Skin of body (tissue), 3 donors: ENCODE data around the gene ADIPOR1. TPM values are rescaled to one million over a fixed set of nuclear protein-coding genes. Genes with fewer than 3 reads are reported as not detected.
"Not testable (repeated sequence)": the region's sequence is repeated elsewhere in the genome, so short reads cannot be mapped to it uniquely, and the experiment has no call there.

Experiments
- DNase-seq: peaks from one replicate; lab custom pipeline; 2025; lab: John Stamatoyannopoulos, UW
- small RNA-seq: library from RNA; depleted of rRNA; stranded (forward); fragments of <200 nt; gene quantifications from one replicate; pipeline ENCODE3, GENCODE V24; 2014; ENCODE audit warnings: low replicate concordance
- total RNA-seq: library from RNA; depleted of rRNA; stranded (reverse); fragments of >200 nt; gene quantifications from one replicate; pipeline ENCODE4 v1.2.3, GENCODE V29; 2014

Gene ADIPOR1
- total RNA-seq, 1 donor from 2014 or later, result 95.8 TPM

DNA sequence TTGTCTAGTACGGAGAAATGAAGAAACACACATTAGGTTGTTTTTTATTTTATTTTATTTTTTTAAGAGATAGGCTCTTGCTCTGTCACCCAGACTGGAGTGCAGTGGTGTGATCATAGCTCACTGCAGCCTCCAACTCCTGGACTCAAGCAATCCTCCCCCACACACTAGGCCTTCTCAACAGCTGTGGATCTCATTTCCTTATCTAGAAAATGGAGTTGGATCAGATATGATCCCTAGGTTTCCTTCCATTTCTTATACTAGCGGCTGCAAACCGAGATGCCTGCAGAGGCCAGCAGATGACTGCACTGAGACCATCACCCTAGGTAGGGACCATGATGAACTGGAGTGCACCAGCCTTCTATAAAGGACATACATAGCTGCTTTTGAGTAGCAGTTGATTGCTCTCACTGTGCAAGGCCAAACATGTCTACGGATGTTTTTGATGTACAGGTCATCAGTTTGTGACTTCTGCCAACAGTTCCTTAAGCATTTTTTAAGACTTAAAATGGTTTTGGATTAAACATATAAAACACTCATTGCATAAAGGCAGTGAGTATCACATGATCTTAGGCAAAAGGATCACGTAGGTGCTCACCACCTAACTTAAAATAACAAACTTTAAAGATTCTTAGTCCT, 19.7 kb downstream of the ADIPOR1 start:
- no peak for DNase-seq

DNA sequence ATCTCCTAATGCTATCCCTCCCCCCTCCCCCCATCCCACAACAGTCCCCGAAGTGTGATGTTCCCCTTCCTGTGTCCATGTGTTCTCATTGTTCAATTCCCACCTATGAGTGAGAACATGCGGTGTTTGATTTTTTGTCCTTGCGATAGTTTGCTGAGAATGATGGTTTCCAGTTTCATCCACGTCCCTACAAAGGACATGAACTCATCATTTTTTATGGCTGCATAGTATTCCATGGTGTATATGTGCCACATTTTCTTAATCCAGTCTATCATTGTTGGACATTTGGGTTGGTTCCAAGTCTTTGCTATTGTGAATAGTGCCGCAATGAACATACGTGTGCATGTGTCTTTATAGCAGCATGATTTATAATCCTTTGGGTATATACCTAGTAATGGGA, 21.7 kb downstream of the ADIPOR1 start:
- DNase-seq, result not testable (repeated sequence)

DNA sequence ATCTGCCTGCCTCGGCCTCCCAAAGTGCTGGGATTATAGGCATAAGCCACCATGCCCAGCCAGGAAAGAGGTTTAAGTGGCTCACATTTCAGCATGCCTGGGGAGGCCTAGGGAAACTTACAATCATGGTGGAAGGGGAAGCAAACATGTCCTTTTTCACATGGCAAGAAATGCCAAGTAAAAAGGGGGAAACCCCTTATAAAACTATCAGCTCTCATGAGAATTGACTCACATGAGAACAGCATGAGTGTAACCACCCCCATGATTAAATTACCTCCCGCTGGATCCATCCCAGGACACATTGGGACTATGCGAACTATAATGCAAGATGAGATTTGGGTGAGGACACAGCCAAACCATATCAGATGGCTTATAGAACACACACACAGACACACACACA, 22.3 kb downstream of the ADIPOR1 start:
- no peak for DNase-seq

DNA sequence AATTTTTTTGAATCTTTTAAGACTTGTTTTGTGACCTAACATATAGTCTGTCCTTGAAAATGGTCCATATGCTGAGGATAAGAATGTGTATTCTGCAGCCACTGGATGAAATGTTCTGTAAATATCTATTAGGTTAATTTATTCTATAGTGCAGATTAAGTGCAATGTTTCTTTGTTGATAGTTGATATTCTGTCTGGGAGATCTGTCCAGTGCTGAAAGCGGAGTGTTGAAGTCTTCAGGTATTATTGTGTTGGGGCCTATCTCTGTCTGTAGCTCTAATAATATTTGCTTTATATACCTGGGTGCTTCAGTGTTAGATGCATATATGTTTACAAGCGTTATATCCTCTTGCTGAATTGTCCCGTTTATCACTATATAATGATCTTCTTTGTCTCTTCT, 23.4 kb downstream of the ADIPOR1 start:
- DNase-seq, result no peak

DNA sequence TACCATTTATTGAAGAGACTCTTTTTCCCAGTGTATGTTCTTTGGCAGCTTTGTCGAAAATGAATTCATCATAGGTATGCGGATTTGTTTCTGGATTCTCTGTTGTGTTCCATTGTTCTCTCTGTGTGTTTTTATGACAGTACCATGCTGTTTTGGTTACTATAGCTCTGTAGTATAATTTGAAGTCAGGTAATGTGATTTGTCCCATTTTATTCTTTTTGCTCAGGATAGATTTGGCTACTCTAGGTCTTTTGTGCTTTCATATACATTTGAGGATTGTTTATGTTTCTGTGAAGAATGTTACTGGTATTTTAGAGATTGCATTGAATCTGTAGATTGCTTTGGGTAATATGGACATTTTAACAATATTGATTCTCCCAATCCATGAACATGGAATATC, 25.6 kb downstream of the ADIPOR1 start:
- DNase-seq, result no peak

DNA sequence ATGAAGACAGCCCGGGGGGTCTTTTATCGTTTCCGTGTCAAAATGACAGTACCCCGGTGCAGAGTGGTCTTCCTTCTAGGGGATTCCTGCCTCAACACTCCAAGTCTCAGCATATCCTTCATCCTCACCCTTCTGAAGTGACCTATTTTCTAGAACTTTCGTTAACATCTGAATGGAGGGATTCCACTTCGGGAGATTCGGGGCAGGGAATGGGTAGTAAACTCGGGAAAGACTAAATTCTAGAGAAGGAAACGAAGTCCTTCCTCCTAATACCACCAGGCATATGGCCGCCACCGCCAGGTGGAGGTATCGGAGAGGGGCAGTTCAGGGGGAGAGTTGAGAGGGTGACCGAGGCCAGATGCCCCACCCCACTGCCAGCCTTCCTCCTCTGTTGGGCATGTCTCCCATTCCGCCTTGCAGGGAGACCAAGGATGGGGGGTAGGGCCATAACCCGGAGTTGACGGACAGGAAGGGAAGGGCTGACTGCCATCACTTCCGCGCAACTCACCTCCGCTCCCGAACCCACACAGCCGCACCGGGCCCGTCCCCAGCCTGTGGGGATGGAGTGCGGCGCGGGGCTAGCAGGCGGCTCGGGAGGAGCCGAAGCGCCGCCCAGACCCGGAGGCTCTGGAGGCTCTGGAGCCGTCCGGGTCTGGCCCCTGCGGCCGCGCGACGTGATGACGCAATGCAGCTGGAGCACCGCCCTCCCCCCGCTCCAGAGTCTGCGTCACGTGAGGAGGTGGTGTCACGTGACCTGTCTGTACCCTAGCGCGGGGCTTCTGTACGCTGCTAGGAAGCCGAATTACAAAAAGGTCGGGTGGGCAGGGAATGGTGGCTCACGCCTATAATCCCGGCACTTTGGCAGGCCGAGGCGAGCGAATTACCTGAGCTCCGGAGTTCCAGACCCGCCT, 31.3 kb downstream of the ADIPOR1 start, which contains the start of gene KLHL12:
KLHL12 (minus strand) TSS at position 654 of the 911 bp plus-strand sequence. CDS start 2,072 bp downstream, outside the sequence.
- peak; percentile 96 for DNase-seq

DNA sequence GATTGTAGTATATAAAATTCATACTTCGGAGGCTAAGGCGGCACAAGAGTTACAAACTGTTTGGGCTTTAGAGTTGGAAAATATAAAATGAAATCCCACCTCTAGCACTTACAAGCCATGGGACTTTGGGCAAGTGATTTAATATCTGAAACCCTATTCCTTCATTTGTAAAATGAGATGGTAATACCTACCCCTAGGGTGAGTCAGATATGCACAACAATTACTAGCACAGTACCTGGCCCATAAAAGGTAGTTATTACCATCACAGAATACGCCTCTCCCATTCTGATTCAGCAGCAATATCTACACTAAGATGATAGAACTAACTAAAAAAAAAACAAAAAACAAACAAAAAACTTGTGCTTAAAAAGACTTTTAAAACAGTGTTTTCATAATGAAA, 34.6 kb downstream of the ADIPOR1 start:
- DNase-seq, result no peak

DNA sequence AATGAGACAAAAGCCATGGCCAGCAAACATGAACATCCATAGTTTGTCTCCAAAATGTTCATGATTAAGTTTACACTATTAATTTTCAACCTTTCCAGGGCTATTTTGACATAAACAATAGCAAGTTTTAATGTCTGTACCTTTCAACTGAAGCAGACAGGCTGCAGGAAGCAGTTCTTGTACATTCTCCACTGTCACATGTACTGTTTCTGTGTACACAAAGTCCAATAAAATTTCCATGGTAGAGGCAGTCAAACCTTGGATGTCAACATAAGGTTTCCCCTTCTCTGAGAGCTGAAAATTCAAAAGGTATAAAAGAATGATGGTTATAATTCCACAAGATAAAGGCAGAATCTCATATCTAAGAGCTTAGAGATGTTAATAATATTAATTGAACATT, 38.5 kb downstream of the ADIPOR1 start:
- no peak for DNase-seq

DNA sequence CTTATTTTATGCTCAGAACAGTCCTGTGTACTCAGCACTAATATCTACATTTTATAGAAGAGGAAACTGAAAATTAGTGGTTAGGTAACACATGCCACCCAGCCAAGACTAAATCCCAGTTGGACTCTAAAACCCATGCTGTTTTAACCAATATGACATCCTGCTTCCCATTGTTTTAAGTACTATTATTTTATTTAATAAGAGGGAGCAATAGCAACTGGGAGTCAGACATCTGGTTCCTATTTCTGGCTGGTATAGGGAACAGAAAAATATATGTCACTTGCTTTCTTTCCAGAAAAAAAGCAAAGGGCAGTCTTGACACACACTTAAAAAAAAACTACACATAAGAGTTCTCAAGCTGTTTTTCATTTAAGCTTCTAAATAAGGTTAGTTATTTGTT, 43.0 kb downstream of the ADIPOR1 start:
- DNase-seq, result peak; percentile 33

DNA sequence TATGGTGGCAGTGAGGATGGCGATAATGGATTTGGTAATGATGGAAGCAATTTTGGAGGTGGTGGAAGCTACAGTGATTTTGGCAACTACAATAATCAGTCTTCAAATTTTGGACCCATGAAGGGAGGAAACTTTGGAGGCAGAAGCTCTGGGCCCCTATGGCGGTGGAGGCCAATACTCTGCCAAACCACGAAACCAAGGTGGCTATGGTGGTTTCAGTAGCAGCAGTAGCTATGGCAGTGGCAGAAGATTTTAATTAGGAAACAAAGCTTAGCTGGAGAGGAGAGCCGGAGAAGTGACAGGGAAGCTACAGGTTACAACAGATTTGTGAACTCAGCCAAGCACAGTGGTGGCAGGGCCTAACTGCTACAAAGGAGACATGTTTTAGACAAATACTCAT, 45.6 kb downstream of the ADIPOR1 start:
- DNase-seq, result not testable (repeated sequence)

DNA sequence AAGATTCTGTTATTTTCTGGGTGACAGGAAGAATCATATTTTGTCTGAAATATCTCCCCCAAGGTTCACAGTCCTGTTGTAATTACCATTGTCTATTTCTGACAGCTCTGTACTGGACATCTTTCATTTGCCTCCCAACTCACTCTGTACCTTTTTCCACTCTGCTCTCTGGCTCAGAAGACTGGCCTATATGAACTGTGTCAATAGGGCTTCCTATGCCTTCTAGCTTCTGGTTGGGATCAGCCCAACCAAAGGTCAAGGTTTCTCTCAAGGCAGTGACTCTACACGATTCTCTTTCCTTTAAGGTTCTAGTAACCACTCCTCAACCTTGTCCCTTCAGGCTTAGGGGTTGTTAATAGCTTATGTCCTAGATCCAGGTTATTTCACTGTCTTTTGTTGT, 48.6 kb downstream of the ADIPOR1 start:
- DNase-seq, result no peak

DNA sequence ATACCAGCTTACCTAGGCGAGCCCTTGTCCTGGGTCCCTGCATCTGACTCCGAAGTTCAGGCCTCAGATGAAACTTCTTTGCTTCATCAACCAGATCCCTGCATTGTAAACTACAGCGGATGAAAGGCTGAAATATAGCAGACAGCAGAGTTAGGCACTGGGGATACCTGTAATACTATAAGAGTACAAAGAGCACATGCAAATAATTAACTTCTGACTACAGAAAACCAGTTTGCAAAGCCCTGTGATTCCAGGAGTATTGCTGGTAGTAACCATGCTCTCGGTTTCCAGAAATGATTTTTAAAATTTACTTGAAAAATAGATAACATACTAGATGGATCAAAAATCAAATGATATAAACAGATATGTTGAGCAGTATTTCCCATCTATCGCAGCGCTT, 49.1 kb downstream of the ADIPOR1 start:
- no peak for DNase-seq

DNA sequence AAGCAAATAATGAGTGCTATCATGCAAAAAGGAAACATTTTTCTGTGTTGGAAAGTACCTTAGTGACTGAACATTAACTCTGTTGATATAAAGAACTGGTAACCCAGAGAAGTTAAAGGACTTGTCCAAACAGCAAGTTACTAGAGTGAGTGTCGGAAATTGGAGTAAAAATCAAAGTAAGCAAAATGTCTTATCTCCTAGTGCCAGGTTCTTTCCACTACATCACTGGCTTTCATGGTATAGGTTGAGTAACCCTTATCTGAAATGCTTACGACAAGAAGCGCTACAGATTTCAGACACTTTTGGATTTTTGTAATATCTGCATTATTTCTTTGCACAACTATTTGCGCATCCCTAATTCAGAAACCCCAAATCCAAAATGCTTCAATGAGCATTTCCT, 52.8 kb downstream of the ADIPOR1 start:
- DNase-seq, result no peak

DNA sequence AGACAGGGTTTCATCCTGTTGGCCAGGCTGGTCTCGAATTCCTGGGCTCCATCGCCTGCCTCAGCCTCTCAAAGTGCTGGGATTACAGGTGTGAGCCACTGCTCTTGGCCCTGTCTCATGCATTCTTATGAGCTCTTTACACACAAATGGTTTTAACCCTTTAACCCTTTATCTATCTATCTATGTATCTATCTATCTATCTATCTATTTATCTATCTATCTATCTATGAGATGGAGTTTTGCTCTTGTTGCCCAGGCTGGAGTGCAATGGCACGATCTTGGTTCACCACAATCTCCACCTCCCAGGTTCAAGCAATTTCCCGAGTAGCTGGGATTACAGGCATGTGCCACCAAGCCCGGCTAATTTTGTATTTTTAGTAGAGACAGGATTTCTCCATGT, 54.3 kb downstream of the ADIPOR1 start:
- DNase-seq, result not testable (repeated sequence)

DNA sequence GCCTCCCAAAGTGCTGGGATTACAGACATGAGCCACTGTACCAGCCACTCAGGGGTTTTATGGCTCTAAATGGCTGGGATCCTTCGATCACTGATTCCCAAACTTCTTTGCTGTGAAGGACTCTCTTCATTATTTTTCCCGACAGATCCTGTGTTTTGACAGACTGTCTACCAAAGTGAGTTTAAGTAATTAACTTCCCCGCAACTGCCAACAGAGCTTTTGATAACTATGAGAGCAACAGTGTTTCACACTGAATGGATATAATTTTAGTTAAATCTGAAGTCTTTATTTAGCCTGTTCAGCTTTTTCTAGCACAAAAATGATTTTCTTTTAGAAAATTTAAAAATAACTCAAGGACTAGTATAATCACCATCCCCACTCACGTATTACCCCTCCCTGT, 56.6 kb downstream of the ADIPOR1 start:
- no peak for DNase-seq

DNA sequence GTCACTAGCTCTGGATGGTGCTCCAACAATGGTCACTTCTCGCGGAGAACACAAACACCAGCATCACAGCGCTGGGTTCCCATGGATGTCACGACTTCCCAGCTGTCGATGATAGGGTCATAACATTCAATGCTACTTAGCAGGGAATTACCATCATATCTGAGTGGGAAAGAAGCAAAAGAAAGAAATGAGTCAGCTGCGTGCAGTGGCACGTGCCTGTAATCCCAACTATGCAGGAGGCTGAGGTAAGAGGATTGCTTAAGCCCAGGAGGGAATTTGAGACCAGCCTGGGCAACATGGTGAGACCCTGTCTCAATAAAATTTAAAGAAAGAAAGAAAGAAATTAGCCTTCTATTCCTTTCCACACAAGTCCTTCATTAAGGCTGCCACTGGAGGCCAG, 65.6 kb downstream of the ADIPOR1 start:
- DNase-seq, result no peak

Small RNAs within 50 kb of the gene (small RNA-seq; reads per million reads assigned to genes)
- gene RF00019, result not detected

Other genes with a start within 250 kb of the ADIPOR1 start
- 0.10 TPM for gene SYT2, start 247.9 kb downstream of the ADIPOR1 start, total RNA-seq
- gene KDM5B, start 149.9 kb downstream of the ADIPOR1 start, total RNA-seq, result 170 TPM
- not detected for gene PCAT6, start 147.4 kb downstream of the ADIPOR1 start, total RNA-seq
- 4.8 TPM for gene RABIF, start 69.2 kb downstream of the ADIPOR1 start, total RNA-seq
- 21.3 TPM for gene KLHL12, start 31.1 kb downstream of the ADIPOR1 start, total RNA-seq
- 48.3 TPM for gene CYB5R1, start 8.9 kb upstream of the ADIPOR1 start, total RNA-seq
- gene TMEM183A, start 49.1 kb upstream of the ADIPOR1 start, total RNA-seq, result 44.7 TPM
- 4.2 TPM for gene PPFIA4, start 68.2 kb upstream of the ADIPOR1 start, total RNA-seq
- 11.0 TPM for gene MYOG, start 127.7 kb upstream of the ADIPOR1 start, total RNA-seq
- gene ADORA1, start 169.4 kb upstream of the ADIPOR1 start, total RNA-seq, result 1.1 TPM
- 2.1 TPM for gene MYBPH, start 217.5 kb upstream of the ADIPOR1 start, total RNA-seq
- gene CHI3L1, start 228.4 kb upstream of the ADIPOR1 start, total RNA-seq, result 42.2 TPM